ENCODE data around the gene CARD8. TPM values are rescaled to one million over a fixed set of nuclear protein-coding genes. Genes with fewer than 3 reads are reported as not detected.

CARD8 gene
- total RNA-seq, 4 donors from 2014 or later, result 13.1 to 48.4 (median 29.4) TPM

DNA sequence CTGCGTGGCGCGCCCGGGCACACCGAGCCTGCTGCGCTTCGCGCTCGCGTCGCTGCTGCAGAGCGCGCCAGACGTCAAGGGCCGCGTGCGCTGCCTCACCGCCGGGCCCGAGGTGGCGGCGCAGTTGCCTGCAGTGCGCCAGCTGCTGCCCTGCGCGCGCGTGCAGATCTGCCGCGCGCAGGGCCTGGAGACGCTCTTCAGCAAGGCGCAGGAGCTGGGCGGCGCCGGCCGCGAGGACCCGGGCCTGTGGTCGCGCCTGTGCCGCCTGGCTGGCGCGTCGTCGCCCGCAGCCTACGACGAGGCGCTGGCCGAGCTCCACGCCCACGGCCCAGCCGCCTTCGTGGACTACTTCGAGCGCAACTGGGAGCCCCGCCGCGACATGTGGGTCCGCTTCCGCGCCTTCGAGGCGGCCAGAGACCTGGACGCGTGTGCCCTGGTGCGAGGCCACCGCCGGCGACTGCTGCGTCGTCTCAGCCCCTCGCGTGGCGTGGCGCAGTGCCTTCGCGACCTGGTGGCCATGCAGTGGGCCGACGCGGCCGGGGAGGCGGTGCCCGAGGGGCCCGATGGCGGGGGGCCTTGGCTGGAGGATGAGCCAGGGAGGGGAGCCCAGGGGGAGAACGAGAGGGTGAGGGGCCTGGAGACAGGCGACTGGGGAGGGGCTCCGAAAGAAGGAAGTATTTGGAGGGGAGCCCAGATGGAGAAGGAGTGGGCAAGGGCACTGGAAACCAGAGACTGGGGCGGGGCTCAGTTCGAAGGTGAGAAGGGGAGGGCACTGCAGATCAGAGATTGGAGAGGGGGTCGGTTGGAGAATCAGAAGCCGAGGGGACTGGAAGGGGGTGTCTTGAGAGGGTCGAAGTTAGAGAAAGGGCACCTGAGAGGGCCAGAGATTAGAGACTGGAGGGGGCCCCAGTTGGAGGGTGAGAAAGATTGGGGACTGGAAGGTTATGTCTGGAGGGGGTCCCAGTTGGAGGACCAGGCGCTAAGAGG is 60.6 kb downstream of the CARD8 start:
- Histone ChIP-seq H3K36me3 (no peaks in the 10 kb centered on the region), H3K4me3 (no peak overlapping the region), H3K27ac (no peak overlapping the region), H3K27me3 (no peaks in the 10 kb centered on the region), H3K9me3 (no peaks in the 10 kb centered on the region), H3K4me1 (peaks cover 0 to 5% (median 0%) of the 10 kb centered on the region in 4 donors)
- TF ChIP-seq EP300 (IDR thresholded peaks at IDR 0.05; ENCODE audit: low read depth) (no peak), POLR2A (IDR thresholded peaks at IDR 0.05) (no peak), POLR2AphosphoS5 (IDR thresholded peaks at IDR 0.05) (no peak)
- TF ChIP-seq, protein P1, sequence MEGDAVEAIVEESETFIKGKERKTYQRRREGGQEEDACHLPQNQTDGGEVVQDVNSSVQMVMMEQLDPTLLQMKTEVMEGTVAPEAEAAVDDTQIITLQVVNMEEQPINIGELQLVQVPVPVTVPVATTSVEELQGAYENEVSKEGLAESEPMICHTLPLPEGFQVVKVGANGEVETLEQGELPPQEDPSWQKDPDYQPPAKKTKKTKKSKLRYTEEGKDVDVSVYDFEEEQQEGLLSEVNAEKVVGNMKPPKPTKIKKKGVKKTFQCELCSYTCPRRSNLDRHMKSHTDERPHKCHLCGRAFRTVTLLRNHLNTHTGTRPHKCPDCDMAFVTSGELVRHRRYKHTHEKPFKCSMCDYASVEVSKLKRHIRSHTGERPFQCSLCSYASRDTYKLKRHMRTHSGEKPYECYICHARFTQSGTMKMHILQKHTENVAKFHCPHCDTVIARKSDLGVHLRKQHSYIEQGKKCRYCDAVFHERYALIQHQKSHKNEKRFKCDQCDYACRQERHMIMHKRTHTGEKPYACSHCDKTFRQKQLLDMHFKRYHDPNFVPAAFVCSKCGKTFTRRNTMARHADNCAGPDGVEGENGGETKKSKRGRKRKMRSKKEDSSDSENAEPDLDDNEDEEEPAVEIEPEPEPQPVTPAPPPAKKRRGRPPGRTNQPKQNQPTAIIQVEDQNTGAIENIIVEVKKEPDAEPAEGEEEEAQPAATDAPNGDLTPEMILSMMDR (IDR thresholded peaks at IDR 0.05), result no peak
- intact Hi-C loops (cut with DNase I; ENCODE audit: low total_unique reads) (no loop called here), in situ Hi-C loops (cut with MboI; ENCODE audit: low pct_ligation_motif_present in 1 of 4, low pct_unique_long_range_greater_than_20kb in 1 of 4, low sequenced_read_pairs in 3 of 4) (no loop called here)
- WGBS, 2 donors (ENCODE audit: low coverage in 1 of 2), result 75 to 90% methylated on average over 22 to 71 of the region's 95 CpGs
- DNase-seq, result no peak

DNA sequence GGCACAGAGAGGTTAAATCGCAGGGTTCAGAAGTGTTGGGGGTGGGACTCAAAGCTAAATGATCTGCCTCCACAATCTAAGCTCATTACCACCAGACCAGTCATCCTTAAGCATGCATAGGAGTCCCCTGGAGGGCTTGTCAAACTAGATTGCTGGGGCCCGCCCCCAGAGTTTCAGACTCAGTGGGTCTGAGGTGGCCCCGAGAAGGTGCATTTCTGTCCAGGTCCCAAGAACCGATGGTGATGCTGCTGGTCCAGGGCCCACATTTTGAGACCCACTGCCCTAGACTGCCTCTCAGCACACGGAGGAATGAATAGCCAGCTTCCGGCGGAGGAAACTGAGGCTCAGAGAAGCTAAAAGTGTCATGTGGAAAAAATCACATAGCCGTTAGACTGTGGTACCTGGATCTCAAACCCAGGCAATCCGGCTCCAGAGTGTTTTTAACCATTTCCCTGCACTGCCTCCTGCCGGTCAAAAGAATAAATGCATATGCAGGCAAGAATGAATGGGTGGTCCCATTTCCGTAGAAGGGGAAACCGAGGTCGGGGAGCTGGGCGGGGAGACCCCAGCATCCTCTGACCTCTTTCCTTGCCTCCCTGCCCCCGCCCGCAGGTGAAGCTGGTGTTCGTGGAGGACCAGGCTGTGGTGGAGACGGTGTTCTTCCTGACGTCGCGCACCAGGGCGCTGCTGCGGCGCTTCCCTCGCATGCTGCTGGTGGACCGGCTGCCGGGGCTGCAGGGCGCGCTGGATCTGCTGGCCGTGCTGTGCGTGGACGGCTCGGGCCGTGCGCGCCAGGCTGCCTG is 61.5 kb downstream of the CARD8 start:
- WGBS, 2 donors (ENCODE audit: low coverage in 1 of 2), result 69% methylated on average over 19 of the region's 36 CpGs; no CpG with 5 or more reads in 1 of the 2 donors
- no peak for DNase-seq
- TF ChIP-seq, protein P1 (IDR thresholded peaks at IDR 0.05), result peak; percentile 29 to 41 (median 34)
- TF ChIP-seq EP300 (IDR thresholded peaks at IDR 0.05; ENCODE audit: low read depth), result no peak
- Histone ChIP-seq H3K27ac (no peak overlapping the region), H3K36me3 (no peaks in the 10 kb centered on the region), H3K4me3 (no peak overlapping the region), H3K27me3 (no peaks in the 10 kb centered on the region), H3K4me1 (peaks cover 0 to 5% (median 0%) of the 10 kb centered on the region in 4 donors), H3K9me3 (no peaks in the 10 kb centered on the region)
- intact Hi-C loops (cut with DNase I; ENCODE audit: low total_unique reads) (no loop called here), in situ Hi-C loops (cut with MboI; ENCODE audit: low pct_ligation_motif_present in 1 of 4, low pct_unique_long_range_greater_than_20kb in 1 of 4, low sequenced_read_pairs in 3 of 4) (no loop called here)

- Histone ChIP-seq H3K4me3 (no peak overlapping the region), H3K27me3 (no peaks in the 10 kb centered on the region), H3K9me3 (no peaks in the 10 kb centered on the region), H3K27ac (no peak overlapping the region), H3K36me3 (no peaks in the 10 kb centered on the region), H3K4me1 (peaks cover 0 to 5% (median 0%) of the 10 kb centered on the region in 4 donors)
- 57 to 96% methylated on average over 1 to 7 of the region's 7 CpGs for WGBS, 2 donors (ENCODE audit: low coverage in 1 of 2)
- in situ Hi-C loops (cut with MboI; ENCODE audit: low pct_ligation_motif_present in 1 of 4, low pct_unique_long_range_greater_than_20kb in 1 of 4, low sequenced_read_pairs in 3 of 4) (no loop called here), intact Hi-C loops (cut with DNase I; ENCODE audit: low total_unique reads) (no loop called here)
- no peak for DNase-seq
- no peak for TF ChIP-seq EP300 (IDR thresholded peaks at IDR 0.05; ENCODE audit: low read depth)
- TF ChIP-seq POLR2AphosphoS5 (IDR thresholded peaks at IDR 0.05), result no peak
- no peak for TF ChIP-seq POLR2A (IDR thresholded peaks at IDR 0.05)
- TF ChIP-seq, protein P1 (IDR thresholded peaks at IDR 0.05), result no peak
Observed at GRCh38 chr19:48192750-48193149, 63.0 kb downstream of the CARD8 start.

GRCh38 chr19:48190885-48191284 is 64.8 kb downstream of the CARD8 start:
- Histone ChIP-seq H3K4me3 (no peak overlapping the region), H3K27ac (no peak overlapping the region), H3K27me3 (no peaks in the 10 kb centered on the region), H3K4me1 (no peaks in the 10 kb centered on the region), H3K36me3 (no peaks in the 10 kb centered on the region), H3K9me3 (no peaks in the 10 kb centered on the region)
- intact Hi-C loops (cut with DNase I; ENCODE audit: low total_unique reads), result no loop called here
- no peak for DNase-seq
- in situ Hi-C loops (cut with MboI; ENCODE audit: low pct_ligation_motif_present in 1 of 4, low pct_unique_long_range_greater_than_20kb in 1 of 4, low sequenced_read_pairs in 3 of 4), result no loop called here
- WGBS, 2 donors (ENCODE audit: low coverage in 1 of 2), result 90% methylated on average over 3 of the region's 3 CpGs; no CpG with 5 or more reads in 1 of the 2 donors
- TF ChIP-seq POLR2AphosphoS5 (IDR thresholded peaks at IDR 0.05) (no peak), POLR2A (IDR thresholded peaks at IDR 0.05) (no peak), EP300 (IDR thresholded peaks at IDR 0.05; ENCODE audit: low read depth) (no peak)
- TF ChIP-seq, protein P1 (IDR thresholded peaks at IDR 0.05), result no peak

Data from transverse colon (tissue), 4 donors.